ENCODE measurements around the gene RPF1.
"Not testable (repeated sequence)": the region's sequence is repeated elsewhere in the genome, so short reads cannot be mapped to it uniquely, and the experiment has no call there.

The RPF1 gene

DNA sequence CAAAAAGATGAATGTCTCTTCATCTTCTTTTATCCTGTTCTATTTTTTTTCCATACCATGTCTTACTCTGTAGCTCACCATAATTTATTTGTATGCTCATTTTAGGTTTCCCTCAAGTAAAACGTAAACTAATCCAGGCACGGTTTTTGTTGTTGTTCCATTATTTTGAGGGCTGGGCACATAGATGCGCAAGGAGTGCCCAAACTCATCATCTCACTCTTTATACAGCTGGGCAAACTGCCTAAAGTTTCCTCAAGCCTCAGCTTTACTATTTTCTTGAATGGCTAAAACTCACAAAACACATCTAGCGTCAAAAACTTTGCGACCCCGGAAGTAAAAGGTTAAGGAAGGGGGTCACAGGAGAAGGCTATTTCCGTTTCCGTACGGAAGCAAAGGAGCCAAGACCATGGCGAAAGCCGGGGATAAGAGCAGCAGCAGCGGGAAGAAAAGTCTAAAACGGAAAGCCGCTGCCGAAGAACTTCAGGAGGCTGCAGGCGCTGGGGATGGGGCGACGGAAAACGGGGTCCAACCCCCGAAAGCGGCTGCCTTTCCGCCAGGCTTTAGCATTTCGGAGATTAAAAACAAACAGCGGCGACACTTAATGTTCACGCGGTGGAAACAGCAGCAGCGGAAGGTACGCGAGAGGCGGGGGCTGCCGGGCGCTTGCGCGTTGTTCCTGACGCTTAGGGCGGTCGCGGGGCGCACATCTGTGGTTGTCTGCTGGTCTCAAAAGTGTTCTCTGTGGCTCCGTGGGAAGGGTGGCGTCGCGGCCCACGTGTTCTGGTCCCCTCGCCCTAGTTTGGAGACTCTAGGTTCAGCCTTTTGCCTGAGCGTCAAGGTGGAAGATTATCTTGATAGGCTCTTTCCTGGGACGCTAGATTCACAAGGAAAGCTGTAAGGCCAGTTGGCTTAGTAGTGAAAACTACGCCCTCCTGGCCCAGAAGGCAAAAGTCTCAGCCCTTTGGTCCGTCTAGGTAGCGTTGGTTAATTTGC is at the start of gene RPF1:
Gene RPF1 (plus strand): TSS at position 391 of the 993 bp plus-strand sequence. CDS start 16 bp downstream, at position 407.
- peak; percentile 80 to 84 for DNase-seq

- no peak for DNase-seq
These were observed 48.5 kb upstream of the RPF1 start for GRCh38 chr1:84430546-84430945.

DNA sequence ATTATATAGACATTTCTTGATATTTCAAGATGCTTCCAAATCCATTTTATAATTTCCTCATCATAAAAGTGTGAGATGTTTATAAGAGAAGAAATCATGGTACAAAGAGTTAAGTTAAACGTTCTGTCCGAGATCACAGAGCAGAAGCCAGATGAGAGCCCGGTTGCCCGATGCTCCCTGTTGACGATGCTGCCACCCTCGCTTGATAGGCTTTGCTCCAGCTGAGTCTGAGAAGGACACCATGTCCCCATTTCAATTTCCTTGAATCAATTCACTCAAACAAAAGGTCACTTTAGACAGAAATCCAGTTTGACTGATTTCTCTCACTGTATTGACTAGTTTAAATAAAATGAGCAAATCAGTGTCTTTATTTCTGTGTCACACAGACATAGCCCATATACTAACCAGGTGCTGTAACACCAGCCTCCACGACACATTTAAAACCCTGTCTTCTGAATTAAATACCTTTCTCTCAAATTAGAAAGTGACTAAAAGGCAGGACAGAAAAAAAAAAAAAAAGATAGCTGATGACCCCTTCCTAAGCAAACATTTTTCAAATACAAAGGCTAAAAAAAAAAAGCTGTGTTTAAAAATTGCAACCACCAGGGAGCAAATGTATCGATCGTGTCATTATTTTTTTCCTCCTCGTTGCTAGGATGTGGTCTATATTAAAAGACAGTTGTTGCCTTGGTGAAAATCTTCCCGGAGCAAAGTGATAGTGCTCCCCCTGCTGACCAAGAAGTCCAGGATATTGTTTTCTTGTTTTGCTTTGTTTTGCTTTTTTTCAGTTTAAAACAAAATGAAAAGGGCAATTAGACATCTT is 45.6 kb upstream of the RPF1 start:
- DNase-seq, result peak; percentile 77 to 86

DNA sequence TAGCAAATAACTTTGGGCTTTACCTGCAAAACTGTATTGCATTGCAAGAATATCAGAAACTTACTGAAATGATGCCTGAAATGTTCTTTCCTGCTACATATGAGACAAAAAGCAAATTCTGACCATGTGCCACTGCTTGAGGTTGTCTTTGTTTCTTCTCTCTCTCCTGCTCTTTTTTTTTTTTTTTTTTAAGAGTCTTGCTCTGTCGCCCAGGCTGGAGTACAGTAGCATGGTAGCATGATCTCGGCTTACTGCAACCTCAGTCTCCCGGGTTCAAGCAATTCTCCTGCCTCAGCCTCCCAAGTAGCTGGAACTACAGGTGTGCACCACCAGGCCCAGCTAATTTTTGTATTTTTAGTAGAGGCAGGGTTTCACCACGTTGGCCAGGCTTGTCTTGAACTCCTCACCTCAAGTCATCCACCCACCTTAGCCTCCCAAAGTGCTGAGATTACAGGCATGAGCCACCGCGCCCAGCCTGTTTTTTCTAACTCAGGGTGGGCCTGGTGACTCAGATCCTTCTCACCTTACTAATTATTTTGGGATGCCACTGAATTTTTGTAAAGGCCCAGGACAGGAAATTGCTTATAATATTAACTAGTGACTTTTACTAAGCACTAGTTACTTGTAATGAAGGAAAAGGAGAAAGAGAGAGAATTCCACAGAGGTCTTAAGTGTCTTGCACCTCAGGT is 44.8 kb upstream of the RPF1 start:
- no peak for DNase-seq

DNA sequence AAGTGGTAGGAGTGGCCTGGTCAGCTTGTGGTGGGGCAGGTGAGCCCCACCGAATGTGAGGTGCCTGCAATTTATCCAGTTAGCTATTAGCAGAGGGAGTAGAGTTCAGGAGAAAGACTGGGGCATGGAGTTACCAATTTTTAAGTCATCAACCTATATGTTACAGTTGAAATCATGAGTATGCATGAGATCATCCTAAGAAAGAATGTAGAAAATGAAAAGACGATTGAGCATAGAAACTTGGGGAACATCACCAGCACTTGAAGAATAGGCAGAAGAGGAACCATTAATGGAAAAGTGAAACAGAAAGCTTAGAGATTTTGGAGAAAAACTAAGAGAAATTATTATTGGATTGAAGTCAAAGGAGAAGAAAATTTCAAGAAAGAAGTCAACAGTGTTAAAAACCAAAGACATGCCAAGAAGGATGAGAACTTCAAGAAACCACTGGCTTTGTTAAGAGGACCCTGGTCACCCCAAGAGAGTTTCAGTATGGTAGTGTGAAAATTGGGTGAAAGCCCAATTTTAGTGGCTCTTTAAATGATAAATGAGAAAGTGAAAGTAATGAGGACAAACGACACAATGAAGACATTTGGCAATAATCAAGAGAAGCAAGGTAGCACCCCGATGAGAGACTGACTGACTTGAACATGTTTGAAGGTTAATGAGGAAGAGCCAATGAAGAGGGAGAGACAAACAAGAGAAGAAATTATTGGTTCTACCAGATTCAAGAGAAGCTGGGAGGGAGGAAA is 44.1 kb upstream of the RPF1 start:
- DNase-seq, result peak in 1 of 2 donors; percentile 54

GRCh38 chr1:84436876-84437655 is 42.0 kb upstream of the RPF1 start:
- DNase-seq, result peak in 1 of 2 donors; percentile 20

GRCh38 chr1:84442256-84442655 is 36.8 kb upstream of the RPF1 start:
- DNase-seq, result peak in 1 of 2 donors; percentile 87

DNA sequence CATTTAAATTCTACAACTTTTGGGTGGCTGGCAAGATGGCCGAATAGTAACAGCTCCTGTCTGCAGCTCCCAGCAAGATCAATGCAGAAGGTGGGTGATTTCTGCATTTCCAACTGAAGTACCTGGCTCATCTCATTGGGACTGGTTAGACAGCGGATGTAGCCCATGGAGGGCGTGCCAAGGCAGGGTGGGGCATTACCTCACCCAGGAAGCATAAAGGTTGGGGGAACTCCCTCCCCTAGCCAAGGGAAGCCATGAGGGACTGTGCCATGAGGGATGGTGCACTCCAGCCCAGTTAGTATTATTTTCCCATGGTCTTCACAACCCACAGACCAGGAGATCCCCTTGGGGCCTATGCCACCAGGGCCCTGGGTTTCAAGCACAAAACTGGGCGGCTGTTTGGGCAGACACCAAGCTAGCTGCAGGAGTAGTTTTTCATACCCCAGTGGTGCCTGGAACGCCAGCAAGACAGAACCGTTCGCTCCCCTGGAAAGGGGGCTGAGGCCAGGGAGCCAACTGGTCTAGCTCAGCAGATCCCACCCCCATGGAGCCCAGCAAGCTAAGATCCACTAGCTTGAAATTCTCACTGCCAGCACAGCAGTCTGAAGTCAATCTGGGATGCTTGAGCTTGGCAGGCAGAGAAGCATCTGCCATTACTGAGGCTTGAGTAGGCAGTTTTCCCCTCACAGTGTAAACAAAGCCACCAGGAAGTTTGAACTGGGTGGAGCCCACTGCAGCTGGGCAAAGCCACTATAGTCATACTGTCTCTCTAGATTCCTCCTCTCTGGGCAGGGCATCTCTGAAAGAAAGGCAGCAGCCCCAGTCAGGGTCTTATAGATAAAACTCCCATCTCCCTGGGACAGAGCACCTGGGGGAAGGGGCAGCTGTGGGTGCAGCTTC is 36.1 kb upstream of the RPF1 start:
- DNase-seq, result peak in 1 of 2 donors; percentile 51

- not testable (repeated sequence) for DNase-seq
These were observed 30.4 kb upstream of the RPF1 start for GRCh38 chr1:84448704-84449103.

GRCh38 chr1:84450910-84451309 is 28.2 kb upstream of the RPF1 start:
- DNase-seq, result no peak

DNA sequence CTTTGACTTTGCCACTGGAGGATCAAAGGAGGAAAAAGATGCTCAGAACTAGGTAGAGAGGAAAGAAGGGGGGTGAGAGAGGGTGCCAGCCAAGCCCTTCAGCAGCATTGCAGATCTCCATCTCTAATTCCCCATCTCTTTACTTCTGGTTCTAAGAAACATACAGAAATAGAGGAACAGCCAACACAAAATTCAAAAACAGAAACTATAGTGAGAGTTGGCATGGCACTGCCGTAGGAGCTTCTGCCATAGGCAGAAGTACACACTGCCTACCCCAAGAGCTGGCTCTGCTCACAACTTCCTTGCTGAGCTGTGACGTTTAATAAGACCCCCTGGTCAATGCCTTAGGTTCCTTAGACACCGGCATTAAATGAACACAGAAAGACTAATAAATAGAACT is 26.6 kb upstream of the RPF1 start:
- no peak for DNase-seq

DNA sequence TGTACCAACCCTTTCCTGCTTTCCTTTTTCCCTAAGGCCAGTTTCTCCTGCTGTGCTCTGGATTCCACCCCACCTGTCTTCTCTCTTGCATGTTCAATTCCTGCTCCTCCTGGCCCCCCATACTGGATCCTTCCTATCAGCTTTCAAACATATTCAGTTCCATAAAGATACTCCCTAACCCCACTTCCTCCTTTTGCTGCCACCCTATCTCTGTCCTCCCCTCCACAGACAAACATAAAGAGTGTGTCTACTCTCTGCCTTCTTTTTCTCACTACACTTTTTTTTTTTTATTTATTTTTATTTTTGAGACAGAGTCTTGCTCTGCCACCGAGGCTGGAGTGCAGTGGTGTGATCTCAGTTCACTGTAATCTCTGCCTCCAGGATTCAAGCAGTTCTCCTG is 16.9 kb upstream of the RPF1 start:
- no peak for DNase-seq

GRCh38 chr1:84467298-84467697 is 11.8 kb upstream of the RPF1 start:
- DNase-seq, result no peak

DNA sequence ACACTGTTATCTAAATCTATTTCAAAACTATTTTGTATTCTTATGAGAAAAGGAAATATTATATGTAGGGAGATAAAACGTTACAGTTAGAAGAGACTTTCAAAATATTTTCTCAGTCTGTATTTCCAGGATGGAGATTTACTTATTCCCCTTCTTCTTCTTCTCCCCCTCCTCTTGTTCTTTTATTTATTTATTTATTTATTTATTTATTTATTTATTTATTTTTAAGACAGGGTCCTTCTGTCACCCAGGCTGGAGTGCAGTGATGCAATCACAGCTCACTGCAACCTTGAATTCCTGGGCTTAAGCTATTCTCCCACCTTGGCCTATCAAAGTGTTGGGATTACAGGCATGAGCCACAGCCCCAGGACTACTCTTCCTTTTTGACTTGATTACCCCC is 2.8 kb upstream of the RPF1 start:
- DNase-seq, result no peak

- DNase-seq, result no peak
These were observed 932 bp downstream of the RPF1 start for GRCh38 chr1:84479998-84480397.

GRCh38 chr1:84480650-84481049 is 1.6 kb downstream of the RPF1 start:
- DNase-seq, result no peak

GRCh38 chr1:84481317-84481716 is 2.3 kb downstream of the RPF1 start:
- DNase-seq, result no peak

- DNase-seq, result no peak
These were observed 9.0 kb downstream of the RPF1 start for GRCh38 chr1:84488107-84488506.

DNA sequence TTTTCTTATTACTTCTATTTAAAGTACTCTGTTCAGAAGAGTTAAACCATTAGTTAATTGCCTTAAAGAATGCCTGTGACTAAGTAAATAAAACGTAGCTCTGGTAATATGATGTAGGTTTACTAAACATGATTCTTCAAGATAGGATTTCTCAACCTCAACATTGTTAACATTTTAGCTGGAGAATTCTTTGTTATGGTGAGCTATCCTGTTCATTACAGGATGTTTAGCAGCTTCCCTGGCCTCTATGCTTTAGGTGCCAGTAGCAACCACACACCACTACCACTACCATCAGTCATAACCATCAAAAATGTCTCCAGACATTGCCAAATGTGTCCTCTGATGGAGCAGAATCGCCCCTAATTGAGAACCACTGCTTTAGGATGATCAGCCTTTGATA is 10.7 kb downstream of the RPF1 start:
- DNase-seq, result no peak

GRCh38 chr1:84492726-84493125 is 13.7 kb downstream of the RPF1 start:
- DNase-seq, result no peak

Data from CD4-positive, alpha-beta T cell treated with Interleukin-4 for 1 hour (primary cell).